Ascending aorta (tissue), 2 donors: ENCODE measurements around the gene MFSD12. TPM values are rescaled to one million over a fixed set of nuclear protein-coding genes. Genes with fewer than 3 reads are reported as not detected.

Experiments used
- DNase-seq, 2 donors: peaks; one replicate each; pipeline ENCODE4 v3.0.0-alpha.2; 2019; ENCODE audit warnings: low spot score in 2 of 2
- H3K27ac ChIP-seq, 2 donors: fragments of 200-600 bp; sonication (generic); one replicate each; pipeline ENCODE4 v1.5.1; 2016 to 2017; ENCODE audit warnings: mild to moderate bottlenecking in 1 of 2
- H3K27me3 ChIP-seq: fragments of 200-600 bp; sonication (generic); one replicate; pipeline ENCODE4 v1.5.1; 2017
- H3K36me3 ChIP-seq, 2 donors: fragments of 200-600 bp; sonication (generic); one replicate each; pipeline ENCODE4 v1.5.1; 2016
- H3K4me1 ChIP-seq, 2 donors: fragments of 200-600 bp; sonication (generic); one replicate each; pipeline ENCODE4 v1.5.1; 2016 to 2017; ENCODE audit warnings: mild to moderate bottlenecking in 1 of 2
- H3K4me3 ChIP-seq, 2 donors: fragments of 200-600 bp; sonication (generic); one replicate each; pipeline ENCODE4 v1.5.1; 2016 to 2017; ENCODE audit warnings: mild to moderate bottlenecking in 1 of 2
- H3K9me3 ChIP-seq, 2 donors: fragments of 200-600 bp; sonication (generic); one replicate each; pipeline ENCODE4 v1.5.1; 2016
- intact Hi-C: fragments of 100-400 bp; cut with DNase I; formaldehyde crosslinking; loops from one replicate; pipeline ENCODE4 v1.15.1; 2023
- total RNA-seq: library from RNA; depleted of rRNA; stranded (reverse); fragments of >200 nt; gene quantifications from one replicate; pipeline ENCODE4 v1.1.0, GENCODE V29; 2016
- TF ChIP-seq, protein P1 (sequence below), 3 experiments: fragments of 200-600 bp in 2 of 3; fragments of 450-650 bp in 1 of 3; sonication (generic) in 2 of 3; IDR thresholded peaks; one replicate each; pipeline ENCODE4 v1.5.1; 2016 to 2019; ENCODE audit warnings: antibody characterized with exemption in 3 of 3, mild to moderate bottlenecking in 1 of 3, moderate library complexity in 1 of 3

MFSD12 gene
- total RNA-seq, 1 donor from 2014 or later, result 133 TPM

GRCh38 chr19:3604987-3605343, 47.6 kb upstream of the MFSD12 start:
- Histone ChIP-seq H3K9me3 (no peaks in the 10 kb centered on the region), H3K36me3 (peaks cover 5 to 6% of the 10 kb centered on the region in 2 donors), H3K27ac (peak overlapping the region; percentile 94 to 99), H3K4me3 (peak overlapping the region; percentile 74 to 96), H3K4me1 (peaks cover 50 to 73% of the 10 kb centered on the region in 2 donors), H3K27me3 (no peaks in the 10 kb centered on the region)
- TF ChIP-seq, protein P1, sequence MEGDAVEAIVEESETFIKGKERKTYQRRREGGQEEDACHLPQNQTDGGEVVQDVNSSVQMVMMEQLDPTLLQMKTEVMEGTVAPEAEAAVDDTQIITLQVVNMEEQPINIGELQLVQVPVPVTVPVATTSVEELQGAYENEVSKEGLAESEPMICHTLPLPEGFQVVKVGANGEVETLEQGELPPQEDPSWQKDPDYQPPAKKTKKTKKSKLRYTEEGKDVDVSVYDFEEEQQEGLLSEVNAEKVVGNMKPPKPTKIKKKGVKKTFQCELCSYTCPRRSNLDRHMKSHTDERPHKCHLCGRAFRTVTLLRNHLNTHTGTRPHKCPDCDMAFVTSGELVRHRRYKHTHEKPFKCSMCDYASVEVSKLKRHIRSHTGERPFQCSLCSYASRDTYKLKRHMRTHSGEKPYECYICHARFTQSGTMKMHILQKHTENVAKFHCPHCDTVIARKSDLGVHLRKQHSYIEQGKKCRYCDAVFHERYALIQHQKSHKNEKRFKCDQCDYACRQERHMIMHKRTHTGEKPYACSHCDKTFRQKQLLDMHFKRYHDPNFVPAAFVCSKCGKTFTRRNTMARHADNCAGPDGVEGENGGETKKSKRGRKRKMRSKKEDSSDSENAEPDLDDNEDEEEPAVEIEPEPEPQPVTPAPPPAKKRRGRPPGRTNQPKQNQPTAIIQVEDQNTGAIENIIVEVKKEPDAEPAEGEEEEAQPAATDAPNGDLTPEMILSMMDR (IDR thresholded peaks at IDR 0.05), result no peak
- DNase-seq, result no peak
- intact Hi-C loops, result loop anchor here (5.0 kb wide), 3 partner anchors 48 to 148 kb away; partner anchors contain the start of genes FZR1 and MFSD12

DNA sequence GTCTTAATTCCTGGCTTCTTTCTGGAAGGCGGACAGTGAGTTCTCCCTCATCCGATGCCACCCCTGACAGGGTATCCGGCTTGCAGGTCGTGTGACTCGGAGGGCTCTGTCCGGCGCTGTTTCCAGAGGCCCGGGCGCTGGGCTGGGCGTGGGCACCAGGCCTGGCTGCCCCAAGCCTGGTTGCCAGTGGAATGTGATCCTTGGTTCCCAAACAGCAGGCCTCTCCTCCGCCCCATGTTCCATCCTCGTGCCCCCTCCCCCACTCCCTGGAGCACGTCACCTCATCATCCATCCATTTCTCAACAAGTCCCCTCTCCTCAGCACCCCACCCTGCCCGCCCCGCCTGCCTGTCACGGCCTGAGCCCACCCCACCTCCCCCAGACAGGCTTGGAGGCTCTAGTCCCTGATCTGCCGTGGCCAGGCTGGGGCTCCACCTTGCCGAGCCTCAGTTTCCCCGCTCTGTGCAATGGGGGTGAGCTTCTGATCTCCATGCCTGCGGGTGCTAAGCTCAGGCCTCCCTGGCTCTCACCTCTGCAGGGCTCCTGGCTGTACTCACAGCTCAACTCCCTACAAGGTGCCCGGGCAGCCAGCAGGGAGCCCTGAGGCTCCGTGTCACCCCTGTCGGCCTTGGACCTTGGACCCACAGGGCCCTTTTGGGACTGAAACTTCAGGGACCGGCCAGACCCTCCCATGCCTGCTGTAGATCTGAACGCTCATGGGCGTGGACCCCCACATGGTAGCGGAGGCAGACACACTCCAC, 47.0 kb upstream of the MFSD12 start:
- DNase-seq, result peak; percentile 23 to 89
- H3K27me3 ChIP-seq, result no peaks in the 10 kb centered on the region
- TF ChIP-seq, protein P1 (IDR thresholded peaks at IDR 0.05), result no peak

DNA sequence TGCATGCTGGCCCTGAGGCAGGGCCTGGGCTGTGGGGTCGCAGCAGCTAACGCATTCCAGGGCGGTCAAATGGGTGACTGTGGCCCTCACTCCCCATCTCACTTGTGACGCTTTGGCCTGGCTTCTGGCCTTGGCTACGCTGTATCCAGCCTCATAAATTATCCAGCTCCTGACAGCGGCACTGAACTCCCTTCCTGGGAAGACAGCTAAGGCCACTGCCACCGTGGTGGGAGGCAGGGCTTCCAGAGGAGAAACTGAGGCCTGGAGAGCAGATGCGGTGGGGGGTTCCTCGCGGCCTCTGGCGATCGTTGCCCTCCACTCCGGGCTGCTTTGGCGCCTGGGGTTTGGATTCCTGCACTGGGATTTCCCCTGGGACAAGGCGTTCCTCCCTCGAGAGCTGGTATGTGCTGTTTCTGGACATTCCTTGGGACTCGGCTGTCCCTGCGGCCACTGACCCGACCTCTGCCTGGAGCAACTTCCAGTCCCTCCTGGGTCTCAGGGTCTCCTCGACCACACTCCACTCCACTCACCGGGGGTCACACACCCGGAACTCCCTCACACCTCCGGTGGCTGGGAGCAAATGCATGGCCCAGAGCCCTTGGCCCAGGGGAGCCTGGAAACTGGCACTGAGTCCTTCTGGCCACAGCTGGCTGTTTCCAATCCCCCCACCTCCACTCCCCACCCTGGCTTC, 45.9 kb upstream of the MFSD12 start:
- H3K36me3 ChIP-seq, result peaks cover 18 to 21% of the 10 kb centered on the region in 2 donors
- intact Hi-C loops, result no loop called here
- peak in 1 of 2 donors; percentile 87 for DNase-seq
- H3K4me1 ChIP-seq, result peaks cover 33 to 56% of the 10 kb centered on the region in 2 donors
- TF ChIP-seq, protein P1 (IDR thresholded peaks at IDR 0.05), result no peak
- H3K4me3 ChIP-seq, result peak overlapping the region; percentile 74 to 96
- peak overlapping the region; percentile 94 to 99 for H3K27ac ChIP-seq
- no peaks in the 10 kb centered on the region for H3K27me3 ChIP-seq
- no peaks in the 10 kb centered on the region for H3K9me3 ChIP-seq

More for the DNA sequence above, 47.0 kb upstream of the MFSD12 start:
- H3K4me3 ChIP-seq, result peak overlapping the region; percentile 74 to 96
- H3K27ac ChIP-seq, result peak overlapping the region; percentile 94 to 99
- peaks cover 44 to 68% of the 10 kb centered on the region in 2 donors for H3K4me1 ChIP-seq
- peaks cover 10 to 12% of the 10 kb centered on the region in 2 donors for H3K36me3 ChIP-seq
- no peaks in the 10 kb centered on the region for H3K9me3 ChIP-seq
- intact Hi-C loops, result no loop called here

DNA sequence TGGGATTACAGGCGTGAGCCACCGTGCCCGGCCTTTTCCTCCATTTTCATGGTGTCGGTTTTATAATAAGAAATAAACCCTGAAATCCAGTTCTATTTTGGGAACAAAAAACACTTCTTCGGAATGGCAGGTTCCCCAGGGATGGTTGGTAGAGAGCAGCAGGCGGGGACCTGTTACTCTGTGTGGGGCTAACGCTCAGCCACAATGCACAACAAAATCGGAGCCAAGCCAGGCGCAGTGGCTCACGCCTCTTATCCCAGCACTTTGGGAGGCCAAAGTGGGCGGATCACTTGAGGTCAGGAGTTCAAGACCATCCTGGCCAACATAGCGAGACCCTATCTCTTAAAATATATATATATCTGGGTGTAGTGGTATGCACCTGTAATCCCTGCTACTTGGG, 43.6 kb upstream of the MFSD12 start:
- Histone ChIP-seq H3K9me3 (no peaks in the 10 kb centered on the region), H3K27me3 (no peaks in the 10 kb centered on the region), H3K4me1 (peaks cover 23 to 45% of the 10 kb centered on the region in 2 donors), H3K4me3 (no peak overlapping the region), H3K36me3 (peaks cover 34 to 36% of the 10 kb centered on the region in 2 donors), H3K27ac (peak overlapping the region; percentile 94 to 99)
- TF ChIP-seq, protein P1 (IDR thresholded peaks at IDR 0.05), result no peak
- intact Hi-C loops, result no loop called here
- no peak for DNase-seq

GRCh38 chr19:3599776-3600187, 42.4 kb upstream of the MFSD12 start:
- TF ChIP-seq, protein P1 (IDR thresholded peaks at IDR 0.05), result no peak
- DNase-seq, result no peak
- peak overlapping the region; percentile 27 to 99 for H3K27ac ChIP-seq

More at GRCh38 chr19:3599776-3600187, 42.4 kb upstream of the MFSD12 start:
- Histone ChIP-seq H3K4me3 (no peak overlapping the region), H3K4me1 (peaks cover 16 to 42% of the 10 kb centered on the region in 2 donors), H3K9me3 (no peaks in the 10 kb centered on the region), H3K27me3 (no peaks in the 10 kb centered on the region), H3K36me3 (peaks cover 46 to 48% of the 10 kb centered on the region in 2 donors)
- intact Hi-C loops, result no loop called here
